HPDE6-E6E7 (cell line): ENCODE results near the gene ALOX12.
"Not testable (repeated sequence)": the region's sequence is repeated elsewhere in the genome, so short reads cannot be mapped to it uniquely, and the experiment has no call there.

Source experiments
- DNase-seq: peaks from one replicate; pipeline ENCODE4 v3.0.0; 2011; ENCODE audit warnings: missing footprints; ENCODE audit errors: extremely low spot score

ALOX12 gene

DNA sequence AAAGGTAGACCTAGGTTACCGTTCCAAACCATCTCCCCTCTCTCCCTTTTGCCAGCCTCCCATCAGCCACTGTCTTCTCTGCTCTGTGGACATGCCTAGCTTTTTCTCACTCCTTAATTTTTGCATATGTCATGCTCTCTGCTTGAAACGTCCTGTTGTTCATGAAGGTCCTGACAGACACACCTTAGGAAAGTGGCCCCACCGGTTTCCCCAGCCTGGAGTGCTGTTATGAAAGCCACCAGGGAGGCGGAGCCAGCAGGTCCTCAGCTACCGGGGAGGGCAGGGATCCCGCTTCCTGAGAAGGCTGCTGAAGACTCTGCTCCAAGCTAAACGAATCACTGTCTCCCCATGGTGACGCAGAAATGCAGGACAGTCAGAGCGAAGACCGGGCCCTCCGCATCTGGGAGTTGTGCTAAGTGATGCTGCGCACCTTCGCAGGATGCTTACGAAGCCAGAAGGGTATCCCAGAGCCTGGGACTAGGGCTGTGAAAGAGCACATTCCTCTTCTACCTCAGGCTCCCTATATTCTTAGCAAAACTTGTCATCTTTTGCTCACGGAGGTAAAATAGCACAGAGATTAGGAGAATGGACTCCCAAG is 50.4 kb downstream of the ALOX12 start:
- DNase-seq = peak; percentile 70

DNA sequence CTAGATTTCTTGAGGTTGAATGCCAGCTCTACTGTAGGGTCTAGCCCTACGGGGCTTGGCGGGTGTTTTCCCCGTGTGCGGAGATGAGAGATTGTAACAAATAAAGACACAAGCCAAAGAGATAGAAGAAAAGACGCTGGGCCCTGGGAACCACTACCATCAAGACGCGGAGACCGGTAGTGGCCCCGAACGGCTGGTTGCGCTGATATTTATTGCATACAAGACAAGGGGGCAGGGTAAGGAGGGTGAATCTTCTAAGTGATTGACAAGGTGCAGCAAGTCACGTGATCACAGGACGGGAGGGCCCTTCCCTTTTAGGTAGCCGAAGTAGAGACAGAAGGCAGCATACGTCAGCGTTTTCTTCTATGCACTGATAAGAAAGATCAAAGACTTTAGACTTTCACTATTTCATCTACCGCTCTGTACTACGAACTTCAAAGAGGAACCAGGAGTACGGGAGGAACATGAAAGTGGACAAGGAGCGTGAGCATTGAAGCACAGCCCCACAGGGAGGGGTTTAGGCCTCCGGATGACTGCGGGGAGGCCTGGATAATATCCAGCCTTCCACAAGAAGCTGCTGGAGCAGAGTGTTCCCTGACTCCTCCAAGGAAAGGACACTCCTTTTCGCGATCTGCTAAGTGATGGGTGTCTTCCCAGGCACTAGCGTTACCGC is 51.0 kb downstream of the ALOX12 start:
- DNase-seq = not testable (repeated sequence)

DNA sequence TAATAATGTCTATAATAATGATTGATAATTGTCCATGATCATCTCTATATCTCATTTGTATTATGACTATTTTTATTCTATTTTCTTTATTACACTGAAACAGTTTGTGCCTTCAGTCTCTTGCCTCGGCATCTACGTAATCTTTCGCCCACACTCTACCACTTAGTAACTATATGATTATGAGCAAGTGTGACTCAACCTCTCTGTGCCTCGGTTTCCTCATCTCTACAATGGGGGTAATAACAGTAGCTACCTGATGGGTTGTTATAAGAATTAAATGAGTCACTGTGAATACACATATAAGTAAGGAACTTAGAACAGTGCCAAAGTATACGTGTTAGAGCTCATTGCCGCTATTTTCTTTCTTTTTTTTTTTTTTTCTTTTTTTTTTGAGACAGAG is 51.7 kb downstream of the ALOX12 start:
- no peak for DNase-seq

DNA sequence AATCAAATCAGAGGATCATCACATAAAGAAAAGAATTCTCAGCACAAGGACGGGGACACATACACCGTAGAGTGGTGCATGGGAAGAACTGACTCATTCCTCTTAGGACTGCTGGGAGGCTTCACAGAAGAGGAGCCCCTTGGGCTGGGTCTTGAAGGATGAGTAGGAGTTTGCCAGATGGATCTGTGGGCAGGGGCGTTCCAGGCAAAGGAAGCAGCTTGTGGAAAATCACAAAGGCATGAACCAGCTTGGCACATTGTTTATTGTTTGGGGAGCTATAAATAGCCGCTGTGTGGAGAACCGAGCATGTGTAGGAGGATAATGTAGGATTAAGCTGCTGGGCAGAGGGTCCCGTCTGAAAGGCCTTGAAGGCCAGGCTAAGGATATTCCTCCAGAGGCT is 53.1 kb downstream of the ALOX12 start:
- DNase-seq = no peak

DNA sequence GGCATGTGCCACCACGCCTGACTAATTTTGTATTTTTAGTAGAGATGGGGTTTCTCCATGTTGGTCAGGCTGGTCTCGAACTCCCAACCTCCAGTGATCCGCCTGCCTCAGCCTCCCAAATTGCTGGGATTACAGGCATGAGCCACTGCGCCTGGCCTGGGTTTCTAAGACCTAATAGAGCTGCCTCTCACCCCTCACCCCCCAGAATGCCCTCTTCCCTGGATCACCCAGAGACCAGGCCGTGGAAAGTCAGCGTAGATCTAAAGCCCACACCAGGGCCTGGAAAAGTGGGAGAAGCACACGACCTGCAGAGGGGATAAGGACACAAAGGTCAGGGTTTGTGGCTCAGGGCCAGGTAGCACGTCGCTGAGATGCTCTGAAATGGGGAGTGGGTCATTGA is 54.7 kb downstream of the ALOX12 start:
- not testable (repeated sequence) for DNase-seq

DNA sequence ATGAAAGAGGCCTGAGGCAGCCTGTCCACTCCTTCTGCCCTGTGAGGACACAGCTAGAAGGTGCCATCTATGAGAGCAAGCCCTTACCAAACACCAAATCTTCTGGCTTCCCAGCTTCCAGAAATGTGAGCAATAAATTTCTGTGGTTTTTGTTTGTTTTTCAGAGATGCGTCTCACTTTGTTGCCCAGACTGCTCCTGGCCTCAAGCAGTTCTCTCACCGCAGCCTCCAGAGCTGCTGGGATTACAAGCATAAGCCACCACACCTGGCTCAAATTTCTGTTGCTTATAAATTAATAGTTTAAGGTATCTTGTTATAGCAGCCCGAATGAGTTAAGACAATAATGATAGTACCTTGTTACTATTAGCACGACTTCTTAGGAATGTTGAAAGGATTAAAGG is 60.5 kb downstream of the ALOX12 start:
- no peak for DNase-seq

DNA sequence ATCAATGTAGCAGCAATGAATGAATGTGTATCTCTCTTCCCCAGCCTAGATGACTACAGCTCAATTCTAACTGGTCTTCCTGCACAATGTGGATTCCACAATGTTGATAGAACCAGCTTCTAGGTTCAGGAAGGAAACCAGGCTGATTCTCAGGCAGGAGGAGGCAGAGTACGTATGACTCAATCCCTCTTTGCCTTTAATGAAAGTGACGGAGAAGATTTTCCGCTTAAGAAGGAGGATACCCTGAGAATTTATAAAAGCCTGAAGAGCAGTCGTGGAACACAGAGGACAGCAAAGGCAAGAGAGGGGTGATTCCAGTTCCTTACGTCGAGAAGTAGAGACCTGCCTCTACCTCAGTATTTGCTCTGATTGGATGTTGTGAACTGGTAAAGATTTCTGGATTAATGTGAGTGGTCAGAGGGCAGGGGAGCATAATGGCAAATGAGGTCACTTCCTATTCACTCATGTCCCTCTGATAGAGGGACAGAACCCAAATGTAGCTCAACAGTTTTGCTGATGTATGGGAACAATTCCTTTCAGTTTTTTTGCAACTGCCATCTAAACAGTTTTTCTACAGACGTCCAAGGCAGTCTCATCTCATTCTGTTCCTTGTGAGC is 63.1 kb downstream of the ALOX12 start:
- no peak for DNase-seq
